ENCODE measurements around the gene VWA5A.

DNA sequence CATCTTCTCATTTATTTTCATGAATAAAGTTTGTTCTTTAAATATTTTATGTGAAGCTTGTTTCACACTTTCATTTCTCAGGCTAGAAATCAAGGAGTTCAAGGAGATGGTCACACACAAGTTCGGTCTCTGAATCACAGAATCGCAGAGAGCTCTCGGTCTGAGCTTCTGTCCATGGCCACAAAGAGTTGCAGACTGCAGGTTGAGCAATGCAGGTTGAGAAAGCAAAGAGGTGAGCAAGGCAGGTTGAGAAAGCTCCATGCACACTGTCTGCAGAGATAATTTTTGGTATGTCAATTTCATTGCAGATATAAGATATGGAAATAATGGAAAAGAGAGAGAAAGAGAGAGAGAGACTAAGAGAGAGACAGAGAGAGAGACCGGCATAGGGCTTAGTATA, 32.9 kb upstream of the VWA5A start:
- TF ChIP-seq CTCF (IDR thresholded peaks at IDR 0.05), result no peak
- TF ChIP-seq EP300 (IDR thresholded peaks at IDR 0.05), result no peak
- TF ChIP-seq POLR2A (IDR thresholded peaks at IDR 0.05), result no peak
- no peak for TF ChIP-seq POLR2AphosphoS5 (IDR thresholded peaks at IDR 0.05)

All from upper lobe of left lung (tissue), 4 donors.